Loucy (cell line): ENCODE results near the gene PCA3.

Source experiments
- EZH2phosphoT487 ChIP-seq: fragments of 200-600 bp; IDR thresholded peaks from 2 replicates; pipeline ENCODE4 v1.6.1; 2018; ENCODE audit warnings: antibody characterized with exemption, mild to moderate bottlenecking, moderate library complexity, borderline replicate concordance
- TF ChIP-seq, protein P1 (sequence below): fragments of 200-600 bp; sonication (generic); conservative IDR thresholded peaks from 2 replicates; pipeline ENCODE4 v1.5.1; 2014; ENCODE audit warnings: mild to moderate bottlenecking, antibody characterized with exemption, low read length

DNA sequence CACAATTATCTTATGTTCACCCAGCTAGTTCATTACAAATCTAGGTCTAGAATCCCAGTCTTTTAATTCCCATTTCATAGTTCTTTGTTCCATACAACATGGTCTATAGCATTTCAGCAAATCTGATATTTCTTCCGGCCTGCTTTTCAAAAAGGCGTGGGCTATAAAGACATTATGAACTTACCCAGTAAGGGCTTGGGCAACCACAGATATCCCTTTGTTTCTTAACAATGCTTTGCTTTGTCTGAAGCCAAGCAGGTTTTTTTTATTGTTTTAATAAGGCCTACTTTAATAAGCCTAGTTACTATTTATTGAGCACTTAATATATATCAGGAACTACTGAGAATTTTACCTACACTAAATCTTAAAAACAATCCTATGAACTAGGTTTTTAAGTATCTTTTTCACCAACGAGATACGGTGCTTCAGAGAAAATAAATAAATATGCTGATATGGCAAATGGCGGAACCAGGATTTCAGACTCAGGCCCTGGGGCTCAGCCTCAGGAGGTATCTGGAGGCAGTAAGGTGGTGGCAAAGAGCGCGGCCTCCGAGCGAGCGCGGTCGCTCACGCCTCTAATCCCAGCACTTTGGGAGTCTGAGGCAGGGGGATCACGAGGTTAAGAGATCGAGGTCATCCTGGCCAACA, 29.7 kb downstream of the PCA3 start:
- TF ChIP-seq, protein P1, sequence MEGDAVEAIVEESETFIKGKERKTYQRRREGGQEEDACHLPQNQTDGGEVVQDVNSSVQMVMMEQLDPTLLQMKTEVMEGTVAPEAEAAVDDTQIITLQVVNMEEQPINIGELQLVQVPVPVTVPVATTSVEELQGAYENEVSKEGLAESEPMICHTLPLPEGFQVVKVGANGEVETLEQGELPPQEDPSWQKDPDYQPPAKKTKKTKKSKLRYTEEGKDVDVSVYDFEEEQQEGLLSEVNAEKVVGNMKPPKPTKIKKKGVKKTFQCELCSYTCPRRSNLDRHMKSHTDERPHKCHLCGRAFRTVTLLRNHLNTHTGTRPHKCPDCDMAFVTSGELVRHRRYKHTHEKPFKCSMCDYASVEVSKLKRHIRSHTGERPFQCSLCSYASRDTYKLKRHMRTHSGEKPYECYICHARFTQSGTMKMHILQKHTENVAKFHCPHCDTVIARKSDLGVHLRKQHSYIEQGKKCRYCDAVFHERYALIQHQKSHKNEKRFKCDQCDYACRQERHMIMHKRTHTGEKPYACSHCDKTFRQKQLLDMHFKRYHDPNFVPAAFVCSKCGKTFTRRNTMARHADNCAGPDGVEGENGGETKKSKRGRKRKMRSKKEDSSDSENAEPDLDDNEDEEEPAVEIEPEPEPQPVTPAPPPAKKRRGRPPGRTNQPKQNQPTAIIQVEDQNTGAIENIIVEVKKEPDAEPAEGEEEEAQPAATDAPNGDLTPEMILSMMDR, result no peak
- TF ChIP-seq EZH2phosphoT487, result no peak
